HCT116 (cell line): ENCODE data around the gene PROSER2.

ENCODE experiments used
- CEBPB ChIP-seq: IDR thresholded peaks from 2 replicates; pipeline ENCODE4 v1.6.1; 2012; ENCODE audit warnings: low read depth
- CTCF ChIP-seq, 3 experiments: fragments of 200-600 bp in 1 of 3; sonication (generic) in 1 of 3; IDR thresholded peaks in 2 of 3; conservative IDR thresholded peaks in 1 of 3; 2 replicates each; pipeline ENCODE4 v1.5.1; 2012 to 2017; ENCODE audit warnings: low read depth in 2 of 3, low read length in 2 of 3, antibody characterized with exemption in 1 of 3, borderline replicate concordance in 1 of 3, control low read depth in 1 of 3, mild to moderate bottlenecking in 1 of 3, mixed read lengths in 1 of 3, mixed run types in 1 of 3, moderate library complexity in 1 of 3; ENCODE audit not compliant: insufficient read depth in 1 of 3
- EZH2 ChIP-seq: fragments of 200-600 bp; sonication (generic); IDR thresholded peaks from 2 replicates; pipeline ENCODE4 v1.6.1; 2017; ENCODE audit warnings: antibody characterized with exemption, mixed run types
- EZH2phosphoT487 ChIP-seq: fragments of 200-600 bp; IDR thresholded peaks from 2 replicates; pipeline ENCODE4 v1.6.1; 2018; ENCODE audit warnings: antibody characterized with exemption, borderline replicate concordance
- MAX ChIP-seq: IDR thresholded peaks from 2 replicates; pipeline ENCODE4 v1.6.1; 2012
- POLR2A ChIP-seq: IDR thresholded peaks from 2 replicates; pipeline ENCODE4 v1.7.0; 2011; ENCODE audit warnings: borderline replicate concordance; ENCODE audit not compliant: insufficient read depth, insufficient read length; ENCODE audit errors: extremely low read depth
- POLR2AphosphoS5 ChIP-seq: IDR thresholded peaks from 2 replicates; pipeline ENCODE4 v1.6.1; 2011; ENCODE audit warnings: mild to moderate bottlenecking, low read depth, low read length, moderate library complexity
- RAD21 ChIP-seq: IDR thresholded peaks from 2 replicates; pipeline ENCODE4 v1.6.1; 2012; ENCODE audit warnings: low read depth, mild to moderate bottlenecking
- SIN3A ChIP-seq: IDR thresholded peaks from 2 replicates; pipeline ENCODE4 v1.6.1; 2012; ENCODE audit warnings: low read depth
- YY1 ChIP-seq: IDR thresholded peaks from 2 replicates; pipeline ENCODE4 v1.6.1; 2011; ENCODE audit warnings: low read length, low read depth, moderate library complexity, mild to moderate bottlenecking; ENCODE audit not compliant: insufficient replicate concordance; ENCODE audit errors: extremely low read depth
- ZNF274 ChIP-seq: fragments of 200-500 bp; sonication (Bioruptor generic); IDR thresholded peaks from 2 replicates; pipeline ENCODE4 v1.6.1; 2014; ENCODE audit warnings: mild to moderate bottlenecking, low read depth, low read length, inconsistent platforms

- no peak for TF ChIP-seq CTCF (IDR thresholded peaks at IDR 0.05 in 2 of 3, conservative IDR thresholded peaks at IDR 0.05 in 1 of 3; ENCODE audit: borderline replicate concordance in 1 of 3, insufficient read depth in 1 of 3, low read depth in 2 of 3, low read length in 2 of 3)
- TF ChIP-seq EZH2, result no peak
- no peak for TF ChIP-seq ZNF274
- no peak for TF ChIP-seq RAD21
- TF ChIP-seq EZH2phosphoT487, result no peak
- TF ChIP-seq SIN3A, result no peak
- TF ChIP-seq POLR2AphosphoS5, result no peak
- no peak for TF ChIP-seq POLR2A
- no peak for TF ChIP-seq YY1
- no peak for TF ChIP-seq CEBPB
- TF ChIP-seq MAX, result no peak
Measured at GRCh38 chr10:11806706-11807105, 16.4 kb upstream of the PROSER2 start.
